Islet precursor cell (in vitro differentiated cells): ENCODE measurements around the gene TBC1D10A.
A peak's percentile ranks its signal among the peaks of the same experiment; 100 is the strongest.

Source experiments
- DNase-seq: peaks from one replicate; pipeline ENCODE4 v3.0.0-alpha.2; 2018

Gene TBC1D10A

GRCh38 chr22:30297991-30298701 is 28.6 kb downstream of the TBC1D10A start:
- peak; percentile 91 for DNase-seq

GRCh38 chr22:30297276-30297990 is 29.3 kb downstream of the TBC1D10A start:
- DNase-seq, result no peak

- DNase-seq, result no peak
Measured at GRCh38 chr22:30296833-30297232, 29.9 kb downstream of the TBC1D10A start.

GRCh38 chr22:30296324-30296723 is 30.4 kb downstream of the TBC1D10A start:
- DNase-seq, result no peak

GRCh38 chr22:30295576-30295975 is 31.2 kb downstream of the TBC1D10A start:
- DNase-seq, result no peak

- DNase-seq, result no peak
Measured at GRCh38 chr22:30294830-30295229, 31.9 kb downstream of the TBC1D10A start.

- no peak for DNase-seq
Measured at GRCh38 chr22:30294066-30294465, 32.7 kb downstream of the TBC1D10A start.

- DNase-seq, result no peak
Measured at GRCh38 chr22:30293026-30293425, 33.7 kb downstream of the TBC1D10A start.

GRCh38 chr22:30292069-30292970 is 34.4 kb downstream of the TBC1D10A start:
- DNase-seq, result no peak

GRCh38 chr22:30291058-30291892 is 35.5 kb downstream of the TBC1D10A start:
- DNase-seq, result peak; percentile 66

GRCh38 chr22:30290342-30291057 is 36.2 kb downstream of the TBC1D10A start:
- DNase-seq, result peak; percentile 77

- no peak for DNase-seq
Measured at GRCh38 chr22:30289980-30290313, 36.8 kb downstream of the TBC1D10A start.

GRCh38 chr22:30289141-30289979 is 37.4 kb downstream of the TBC1D10A start, which contains the start of gene CASTOR1:
TSS of gene CASTOR1 (minus strand) at chr22:30289505. CDS start at chr22:30289497, 8 bp downstream.
- DNase-seq, result peak; percentile 100

- no peak for DNase-seq
Measured at GRCh38 chr22:30288419-30289140, 38.2 kb downstream of the TBC1D10A start.

- DNase-seq, result peak; percentile 99
Measured at GRCh38 chr22:30287648-30288418, 38.9 kb downstream of the TBC1D10A start.

- peak; percentile 90 for DNase-seq
Measured at GRCh38 chr22:30286813-30287647, 39.7 kb downstream of the TBC1D10A start.

- DNase-seq, result no peak
Measured at GRCh38 chr22:30286331-30286730, 40.4 kb downstream of the TBC1D10A start.

- no peak for DNase-seq
Measured at GRCh38 chr22:30285846-30286200, 40.9 kb downstream of the TBC1D10A start.
